Lung (tissue), 12 donors: ENCODE measurements around the gene EHMT1. TPM values are rescaled to one million over a fixed set of nuclear protein-coding genes. Genes with fewer than 3 reads are reported as not detected.

Source experiments
- ATAC-seq: fragments of 200-7000 bp; cut with Tn5 transposase; one replicate; pipeline ENCODE4 v1.9.1; 2020; ENCODE audit warnings: moderate number of reproducible peaks; ENCODE audit not compliant: insufficient read depth, low FRiP score
- DNase-seq, 3 donors: peaks; one replicate each; pipeline ENCODE4 v3.0.0-alpha.2; 2013 to 2017
- H3K27ac ChIP-seq, 2 donors: one replicate each; pipeline ENCODE4 v1.5.1; 2013; ENCODE audit warnings: mild to moderate bottlenecking in 2 of 2, moderate library complexity in 2 of 2, control low read depth in 1 of 2, inconsistent platforms in 1 of 2, low read depth in 1 of 2, low read length in 1 of 2
- H3K27me3 ChIP-seq, 3 donors: one replicate each; pipeline ENCODE4 v1.5.1; 2013; ENCODE audit warnings: low read length in 2 of 3; ENCODE audit not compliant: control insufficient read depth in 3 of 3, insufficient read depth in 3 of 3
- H3K36me3 ChIP-seq, 4 donors: one replicate each; pipeline ENCODE4 v1.5.1; 2013; ENCODE audit warnings: low read length in 4 of 4, mild to moderate bottlenecking in 1 of 4, moderate library complexity in 1 of 4; ENCODE audit not compliant: control insufficient read depth in 4 of 4, insufficient read depth in 4 of 4
- H3K4me1 ChIP-seq, 5 donors: one replicate each; pipeline ENCODE4 v1.5.1; 2013; ENCODE audit warnings: low read length in 5 of 5, mild to moderate bottlenecking in 2 of 5, moderate library complexity in 1 of 5; ENCODE audit not compliant: control insufficient read depth in 5 of 5, insufficient read depth in 5 of 5
- H3K4me3 ChIP-seq: one replicate; pipeline ENCODE4 v1.5.1; 2013; ENCODE audit warnings: mild to moderate bottlenecking, control low read depth, moderate library complexity
- H3K9ac ChIP-seq, 2 donors: one replicate each; pipeline ENCODE4 v1.5.1; 2013; ENCODE audit warnings: low read length in 2 of 2, control low read depth in 1 of 2; ENCODE audit not compliant: insufficient read depth in 1 of 2
- H3K9me3 ChIP-seq, 4 donors: one replicate each; pipeline ENCODE4 v1.5.1; 2013; ENCODE audit warnings: low read length in 3 of 4, mild to moderate bottlenecking in 1 of 4, moderate library complexity in 1 of 4; ENCODE audit not compliant: control insufficient read depth in 4 of 4, insufficient read depth in 3 of 4
- CTCF ChIP-seq: IDR thresholded peaks from 2 replicates; pipeline ENCODE4 v1.5.1; 2012; ENCODE audit warnings: mild to moderate bottlenecking; ENCODE audit errors: control extremely low read depth, extremely low read depth
- WGBS, 2 donors: extraction: QIAGEN DNeasy Blood & Tissue Kit; methylation state at CpG; one replicate each; pipeline ENCODE4 v1.1.7; 2013; 5-methylcytosine and 5-hydroxymethylcytosine counted together
- polyA plus RNA-seq, 2 donors: library from polyadenylated mRNA; stranded (reverse); fragments of 200-250 nt; gene quantifications; one replicate each; pipeline ENCODE4 v1.2.1, GENCODE V29; 2013
- total RNA-seq, 2 donors: library from RNA; depleted of rRNA in 1 of 2; stranded (reverse); fragments of >200 nt in 1 of 2; gene quantifications; one replicate each; pipeline ENCODE4 v1.2.1, GENCODE V29; 2014 to 2021
- donor health status: control.
- donor health status: control.
- donor health status: Bipolar disorder and iron deficiency.
- donor health status: healthy.
- donor health status: DM: yes; HTN: yes; CAD: no.

EHMT1 gene
- total and polyA plus RNA-seq, 4 donors, result 32.2 to 91.5 (median 58.1) TPM

GRCh38 chr9:137583347-137583746 is 35.5 kb upstream of the EHMT1 start:
- Histone ChIP-seq H3K9ac (no peak overlapping the region), H3K36me3 (peaks cover 0 to 43% (median 21%) of the 10 kb centered on the region in 4 donors), H3K9me3 (no peaks in the 10 kb centered on the region), H3K4me3 (no peak overlapping the region), H3K4me1 (peaks cover 0 to 4% (median 0%) of the 10 kb centered on the region in 5 donors), H3K27me3 (no peaks in the 10 kb centered on the region), H3K27ac (no peak overlapping the region)
- no peak for TF ChIP-seq CTCF
- WGBS, 2 donors, result 90 to 91% methylated on average over 14 of the region's 14 CpGs
- no peak for DNase-seq
- no peak for ATAC-seq

GRCh38 chr9:137583957-137584356 is 34.8 kb upstream of the EHMT1 start:
- WGBS, 2 donors, result 85 to 90% methylated on average over 8 of the region's 8 CpGs
- Histone ChIP-seq H3K4me3 (no peak overlapping the region), H3K36me3 (peaks cover 0 to 44% (median 22%) of the 10 kb centered on the region in 4 donors), H3K9ac (no peak overlapping the region), H3K27ac (no peak overlapping the region), H3K27me3 (no peaks in the 10 kb centered on the region), H3K9me3 (no peaks in the 10 kb centered on the region), H3K4me1 (peaks cover 0 to 4% (median under 1%) of the 10 kb centered on the region in 5 donors)
- ATAC-seq (no peak), DNase-seq (no peak)
- no peak for TF ChIP-seq CTCF

GRCh38 chr9:137586854-137587253 is 32.0 kb upstream of the EHMT1 start:
- DNase-seq (no peak), ATAC-seq (no peak)
- H3K4me1 ChIP-seq, result peaks cover 0 to 16% (median 3%) of the 10 kb centered on the region in 5 donors
- WGBS, 2 donors, result 96 to 97% methylated on average over 14 of the region's 14 CpGs
- TF ChIP-seq CTCF, result no peak
- no peak overlapping the region for H3K4me3 ChIP-seq
- H3K9me3 ChIP-seq, result no peaks in the 10 kb centered on the region
- no peak overlapping the region for H3K27ac ChIP-seq
- H3K9ac ChIP-seq, result no peak overlapping the region
- H3K36me3 ChIP-seq, result peaks cover 0 to 40% (median 22%) of the 10 kb centered on the region in 4 donors
- no peaks in the 10 kb centered on the region for H3K27me3 ChIP-seq

GRCh38 chr9:137588311-137588710 is 30.5 kb upstream of the EHMT1 start:
- Histone ChIP-seq H3K36me3 (peaks cover 0 to 30% (median 19%) of the 10 kb centered on the region in 4 donors), H3K9me3 (no peaks in the 10 kb centered on the region), H3K27ac (no peak overlapping the region), H3K27me3 (no peaks in the 10 kb centered on the region), H3K9ac (no peak overlapping the region), H3K4me1 (peaks cover 0 to 19% (median 3%) of the 10 kb centered on the region in 5 donors), H3K4me3 (no peak overlapping the region)
- DNase-seq, result no peak
- 87 to 91% methylated on average over 13 of the region's 13 CpGs for WGBS, 2 donors
- no peak for ATAC-seq
- no peak for TF ChIP-seq CTCF
